Epidermal melanocyte (primary cell): ENCODE measurements around the gene SP140.
"Not testable (repeated sequence)": the region's sequence is repeated elsewhere in the genome, so short reads cannot be mapped to it uniquely, and the experiment has no call there.

Source experiments
- DNase-seq: peaks from one replicate; pipeline ENCODE4 v3.0.0; 2011; ENCODE audit warnings: low spot score; ENCODE audit not compliant: insufficient read length

The SP140 gene

GRCh38 chr2:230325316-230326243 is 100.0 kb downstream of the SP140 start:
- no peak for DNase-seq

GRCh38 chr2:230326453-230327417 is 101.2 kb downstream of the SP140 start, which contains the start of gene SP140L:
Gene SP140L (plus strand): TSS chr2:230327193. CDS start chr2:230327270, 77 bp downstream.
- DNase-seq = peak; percentile 64

- DNase-seq = no peak
Observed at GRCh38 chr2:230327418-230328154, 102.0 kb downstream of the SP140 start.

- DNase-seq = no peak
Observed at GRCh38 chr2:230328155-230328458, 102.6 kb downstream of the SP140 start.

- DNase-seq = no peak
Observed at GRCh38 chr2:230329946-230330605, 104.5 kb downstream of the SP140 start.

- DNase-seq = no peak
Observed at GRCh38 chr2:230330725-230331124, 105.2 kb downstream of the SP140 start.

- no peak for DNase-seq
Observed at GRCh38 chr2:230335461-230335863, 109.9 kb downstream of the SP140 start.

GRCh38 chr2:230335864-230336506 is 110.4 kb downstream of the SP140 start:
- DNase-seq = no peak

- not testable (repeated sequence) for DNase-seq
Observed at GRCh38 chr2:230341936-230342528, 116.5 kb downstream of the SP140 start.

- DNase-seq = not testable (repeated sequence)
Observed at GRCh38 chr2:230343041-230343624, 117.6 kb downstream of the SP140 start.

- no peak for DNase-seq
Observed at GRCh38 chr2:230343747-230344146, 118.2 kb downstream of the SP140 start.

GRCh38 chr2:230346465-230346864 is 120.9 kb downstream of the SP140 start:
- no peak for DNase-seq

GRCh38 chr2:230346921-230347533 is 121.5 kb downstream of the SP140 start:
- DNase-seq = no peak

GRCh38 chr2:230347659-230348305 is 122.2 kb downstream of the SP140 start:
- no peak for DNase-seq

- no peak for DNase-seq
Observed at GRCh38 chr2:230348787-230349186, 123.3 kb downstream of the SP140 start.

GRCh38 chr2:230356084-230356483 is 130.5 kb downstream of the SP140 start:
- peak; percentile 19 for DNase-seq

GRCh38 chr2:230358305-230358704 is 132.8 kb downstream of the SP140 start:
- DNase-seq = no peak

GRCh38 chr2:230360028-230360427 is 134.5 kb downstream of the SP140 start:
- no peak for DNase-seq
